CD4-positive, alpha-beta T cell treated with Interleukin-10 for 1 hour (primary cell): ENCODE measurements around the gene LPCAT1.

Experiments
- DNase-seq: peaks from one replicate; pipeline ENCODE4 v3.0.0-alpha.2; 2020

LPCAT1 gene

GRCh38 chr5:1493413-1493812, 30.3 kb downstream of the LPCAT1 start:
- no peak for DNase-seq

DNA sequence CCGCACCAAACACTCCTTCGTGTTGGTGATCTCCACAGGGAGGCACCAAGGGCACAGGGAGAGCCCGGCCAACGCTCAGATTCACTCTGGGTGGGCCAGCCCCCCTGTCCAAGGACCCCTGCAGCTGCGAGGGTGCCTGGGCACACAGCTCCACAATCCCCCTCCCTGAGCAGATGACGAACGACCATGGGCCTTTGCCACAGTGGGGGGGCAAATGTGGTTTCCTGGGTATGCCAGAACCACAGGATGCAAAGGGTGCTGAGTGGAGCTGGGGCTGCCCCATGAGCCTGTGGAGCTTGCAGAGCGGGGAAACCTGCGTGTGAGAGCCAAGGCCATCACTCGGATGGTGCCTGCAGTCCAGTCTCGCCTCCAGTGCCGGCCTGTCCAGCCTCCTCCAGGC, 31.0 kb downstream of the LPCAT1 start:
- no peak for DNase-seq

DNA sequence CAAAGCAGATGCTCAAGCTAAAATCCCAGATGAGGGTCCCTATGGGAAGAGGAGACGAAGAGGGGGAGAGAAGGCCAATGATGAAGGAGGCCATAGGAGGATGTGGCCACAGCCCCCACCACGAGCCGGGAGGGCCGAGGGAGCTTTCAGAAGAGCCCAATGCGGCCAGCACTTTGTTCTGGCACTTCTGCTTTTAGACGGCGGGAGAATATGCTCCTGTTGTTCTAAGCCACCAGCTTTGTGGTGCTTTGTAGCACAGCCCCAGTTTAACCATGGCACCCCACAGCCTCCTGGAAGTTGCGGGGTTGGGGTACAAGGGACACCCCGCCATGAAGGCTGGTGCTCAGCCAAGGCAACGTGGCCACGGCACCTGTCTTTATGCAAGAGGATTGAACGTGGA, 33.4 kb downstream of the LPCAT1 start:
- DNase-seq = no peak

DNA sequence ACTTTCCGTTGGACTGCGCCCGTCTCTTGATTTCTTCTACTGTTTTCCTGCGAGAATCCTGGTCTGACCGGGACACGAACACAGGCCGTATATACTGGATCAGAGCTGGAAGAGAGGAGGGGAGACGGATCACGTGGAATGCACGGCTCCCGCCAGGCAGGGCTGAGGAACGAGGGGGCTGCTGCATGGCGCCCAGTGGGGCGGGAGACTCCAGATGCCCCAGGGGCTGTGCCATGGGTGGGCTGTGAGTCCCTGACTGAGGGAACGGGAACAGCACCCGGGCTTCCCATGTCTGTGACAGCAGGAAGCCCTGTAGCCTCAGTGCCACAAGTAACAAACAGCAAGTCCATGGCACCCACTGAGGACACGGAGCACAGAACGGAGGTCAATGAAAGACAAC, 34.0 kb downstream of the LPCAT1 start:
- no peak for DNase-seq

GRCh38 chr5:1488882-1489680, 34.7 kb downstream of the LPCAT1 start:
- DNase-seq = no peak

DNA sequence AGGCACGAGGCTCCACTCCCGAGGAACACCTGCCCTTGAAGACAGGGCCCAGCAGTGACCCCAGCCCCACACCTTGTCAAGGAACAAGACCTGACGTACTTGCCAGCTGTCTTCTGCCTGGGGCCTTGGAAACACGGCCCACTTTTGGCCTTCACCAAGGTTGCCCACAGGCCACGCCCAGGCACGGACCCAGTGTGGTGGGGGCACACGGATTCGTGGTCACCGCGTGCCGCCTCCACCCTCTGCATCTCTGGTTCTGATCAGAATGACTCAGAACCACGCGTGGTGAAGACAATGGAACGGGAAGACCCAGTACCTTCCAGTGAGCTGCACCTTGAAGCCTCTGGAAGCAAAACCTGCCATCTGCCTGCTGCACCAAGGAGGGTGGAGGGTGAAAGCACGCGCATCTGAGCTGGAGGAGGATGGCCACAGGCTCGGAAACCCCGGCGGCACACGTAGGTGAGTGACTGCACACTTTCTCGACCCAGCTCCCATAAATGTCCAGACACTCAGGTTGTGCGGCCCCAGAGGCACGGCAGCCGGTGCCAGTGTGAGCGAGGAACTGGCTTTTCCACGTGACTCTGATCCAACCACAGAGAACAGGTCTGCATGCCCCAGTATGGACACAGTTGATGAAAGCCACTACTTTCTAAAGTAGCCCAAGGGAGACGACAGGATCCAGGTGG, 36.5 kb downstream of the LPCAT1 start:
- DNase-seq = no peak

DNA sequence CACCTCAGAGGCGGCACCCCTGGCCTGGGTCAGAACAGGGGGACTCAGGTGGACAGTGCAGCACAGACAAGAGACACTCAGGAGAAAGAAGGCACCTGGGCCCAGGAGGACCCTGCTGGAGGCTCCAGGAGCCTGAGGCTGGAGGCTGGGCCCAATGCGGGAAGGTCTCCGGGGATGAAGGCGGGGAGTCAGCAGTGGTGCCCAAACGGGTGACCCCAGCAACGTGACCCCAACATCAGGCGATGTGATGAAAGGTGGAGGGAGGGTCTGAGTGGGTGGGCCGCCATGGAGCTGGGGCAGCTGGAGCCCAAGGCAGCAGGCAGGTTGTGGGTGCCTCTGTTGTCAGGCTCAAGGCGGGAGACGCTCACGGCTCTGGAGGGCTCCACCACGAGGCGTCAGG, 37.5 kb downstream of the LPCAT1 start:
- DNase-seq = no peak

DNA sequence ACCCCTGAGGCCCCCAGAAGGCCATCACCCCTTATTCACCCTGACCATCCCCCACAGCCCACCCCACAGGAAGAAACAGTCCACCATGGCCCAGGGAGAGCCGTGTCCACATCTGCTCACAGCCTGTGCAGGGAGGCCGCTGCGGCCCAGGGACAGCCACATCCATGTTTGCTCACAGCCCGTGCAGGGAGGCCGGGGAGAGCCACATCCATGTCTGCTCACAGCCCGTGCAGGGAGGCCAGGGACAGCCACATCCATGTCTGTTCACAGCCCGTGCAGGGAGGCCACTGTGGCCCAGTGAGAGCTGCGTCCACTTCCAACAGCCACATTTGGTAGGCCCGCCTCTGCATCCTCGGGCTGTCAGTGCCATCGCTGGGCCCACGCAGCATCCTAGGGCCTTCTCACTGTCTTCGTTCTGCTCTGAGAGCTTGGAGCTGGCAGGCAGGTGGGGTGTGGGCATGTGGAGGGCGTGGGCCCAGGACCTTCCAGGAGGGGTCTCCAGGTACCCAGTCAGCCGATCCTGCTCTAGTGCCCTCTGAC, 38.1 kb downstream of the LPCAT1 start:
- no peak for DNase-seq

- no peak for DNase-seq
Measured at GRCh38 chr5:1484730-1485578, 38.8 kb downstream of the LPCAT1 start.

DNA sequence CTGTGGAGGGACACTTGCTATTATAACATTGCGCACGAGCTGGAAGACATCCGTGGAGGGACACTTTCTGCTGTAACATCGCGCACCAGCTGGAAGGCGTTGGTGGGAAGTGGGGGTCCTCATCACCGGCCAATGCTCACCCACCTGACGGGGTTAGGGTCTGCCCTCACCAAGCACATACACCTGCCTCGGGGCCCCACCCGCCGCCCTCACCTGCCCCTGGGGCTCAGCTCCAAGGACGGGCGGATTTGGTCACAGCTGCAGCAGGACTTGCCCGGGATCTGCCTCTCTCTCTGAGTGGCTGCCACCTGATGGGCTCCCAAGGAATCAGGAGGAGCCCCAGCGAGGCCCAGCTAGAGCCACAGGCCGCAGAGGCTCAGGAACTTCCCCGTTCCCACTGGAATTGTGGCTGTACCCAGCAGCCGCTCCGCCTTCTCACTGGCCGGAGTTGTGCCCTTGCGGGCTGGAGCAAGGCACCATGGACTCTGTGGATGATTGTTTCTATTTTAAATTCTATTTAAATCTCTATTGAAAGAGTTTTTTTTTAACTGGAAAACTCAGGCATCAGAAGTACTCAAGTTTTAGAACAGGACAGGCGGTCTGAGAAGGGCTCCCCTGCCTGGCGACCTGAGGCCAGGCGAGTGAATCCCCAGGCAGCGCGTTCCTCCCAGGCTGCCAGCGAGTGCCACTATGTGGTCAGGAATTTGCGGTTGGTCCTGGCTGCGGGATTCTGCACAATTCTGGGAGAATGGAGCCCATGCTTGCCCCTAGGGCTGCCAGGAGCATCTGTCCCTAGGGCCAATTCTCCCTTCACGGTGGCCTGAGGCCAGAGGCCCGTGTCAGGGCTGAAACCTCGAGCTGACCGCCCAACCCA, 39.7 kb downstream of the LPCAT1 start:
- DNase-seq = no peak

DNA sequence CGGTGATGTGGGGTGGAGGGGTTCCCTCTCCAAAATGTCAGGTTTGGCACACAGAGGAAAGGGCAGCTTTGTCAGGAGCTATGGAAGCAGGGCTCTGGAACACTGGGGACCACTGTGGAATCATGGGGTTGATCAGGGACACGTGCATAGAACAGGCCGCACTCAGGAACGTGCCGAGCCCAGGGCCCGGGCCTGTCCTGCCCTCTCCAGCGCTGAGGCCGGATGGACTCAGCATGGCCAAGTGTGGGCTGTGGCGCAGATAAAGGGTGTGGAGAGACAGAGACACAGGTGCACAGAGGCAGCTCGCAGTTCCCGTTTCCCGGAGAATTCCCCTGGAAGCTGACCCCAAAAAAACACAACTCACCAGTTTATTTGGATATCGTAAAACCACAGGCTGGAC, 40.7 kb downstream of the LPCAT1 start:
- no peak for DNase-seq

GRCh38 chr5:1481959-1482331, 41.8 kb downstream of the LPCAT1 start:
- no peak for DNase-seq

DNA sequence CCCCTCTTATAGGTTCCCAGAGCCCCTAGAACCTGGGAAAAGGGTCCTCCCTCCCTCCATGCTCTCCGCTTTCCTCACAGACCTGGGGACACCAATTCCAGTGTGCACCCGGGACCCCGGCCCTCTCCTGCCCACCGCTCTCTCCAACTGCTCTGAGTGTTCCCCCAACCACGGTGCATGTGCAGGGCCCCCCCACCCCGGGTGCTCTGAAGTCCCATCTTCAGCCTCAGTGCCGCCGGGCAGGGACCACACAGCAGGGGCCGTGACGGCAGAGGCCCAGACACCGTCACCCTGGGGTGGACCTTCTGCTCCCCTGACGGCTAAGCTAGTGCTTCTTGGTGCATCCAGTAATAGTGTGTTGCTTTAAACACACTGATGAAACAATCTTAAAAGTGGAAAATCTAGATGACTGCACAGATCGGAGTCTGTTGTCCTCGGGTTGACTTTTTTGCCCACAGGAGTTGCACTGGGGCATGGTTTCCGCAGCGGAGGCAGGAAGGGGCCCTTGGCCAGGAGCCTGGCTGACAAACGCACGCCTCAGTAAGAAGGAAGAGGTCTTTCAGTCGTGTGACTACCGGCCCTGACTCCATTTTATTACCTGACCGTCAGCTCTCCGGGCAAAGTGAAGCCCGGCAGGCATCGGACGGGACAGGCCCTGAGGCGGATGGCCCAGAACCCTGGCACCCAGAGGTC, 42.3 kb downstream of the LPCAT1 start:
- DNase-seq = no peak

- DNase-seq = no peak
Measured at GRCh38 chr5:1480806-1481205, 43.0 kb downstream of the LPCAT1 start.

- no peak for DNase-seq
Measured at GRCh38 chr5:1480217-1480616, 43.5 kb downstream of the LPCAT1 start.

- DNase-seq = peak; percentile 53
Measured at GRCh38 chr5:1479581-1480188, 44.1 kb downstream of the LPCAT1 start.

DNA sequence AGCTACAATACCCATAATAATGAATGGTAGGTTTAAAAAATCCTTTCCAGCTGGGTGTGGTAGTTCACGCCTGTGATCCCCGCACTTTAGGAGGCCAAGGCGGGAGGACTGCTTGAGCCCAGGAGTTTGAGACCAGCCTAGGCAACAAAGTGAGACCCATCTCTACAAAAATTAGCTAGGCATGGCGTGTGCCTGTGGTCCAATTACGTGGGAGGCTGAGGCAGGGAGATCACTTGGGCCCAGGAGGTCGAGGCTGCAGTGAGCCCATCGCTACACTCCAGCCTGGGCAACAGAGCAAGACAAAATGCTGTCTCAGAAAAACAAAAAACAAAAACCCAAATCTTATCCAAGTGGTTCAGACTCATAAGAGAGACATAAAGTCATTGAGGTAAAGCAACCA, 44.7 kb downstream of the LPCAT1 start:
- DNase-seq = no peak

DNA sequence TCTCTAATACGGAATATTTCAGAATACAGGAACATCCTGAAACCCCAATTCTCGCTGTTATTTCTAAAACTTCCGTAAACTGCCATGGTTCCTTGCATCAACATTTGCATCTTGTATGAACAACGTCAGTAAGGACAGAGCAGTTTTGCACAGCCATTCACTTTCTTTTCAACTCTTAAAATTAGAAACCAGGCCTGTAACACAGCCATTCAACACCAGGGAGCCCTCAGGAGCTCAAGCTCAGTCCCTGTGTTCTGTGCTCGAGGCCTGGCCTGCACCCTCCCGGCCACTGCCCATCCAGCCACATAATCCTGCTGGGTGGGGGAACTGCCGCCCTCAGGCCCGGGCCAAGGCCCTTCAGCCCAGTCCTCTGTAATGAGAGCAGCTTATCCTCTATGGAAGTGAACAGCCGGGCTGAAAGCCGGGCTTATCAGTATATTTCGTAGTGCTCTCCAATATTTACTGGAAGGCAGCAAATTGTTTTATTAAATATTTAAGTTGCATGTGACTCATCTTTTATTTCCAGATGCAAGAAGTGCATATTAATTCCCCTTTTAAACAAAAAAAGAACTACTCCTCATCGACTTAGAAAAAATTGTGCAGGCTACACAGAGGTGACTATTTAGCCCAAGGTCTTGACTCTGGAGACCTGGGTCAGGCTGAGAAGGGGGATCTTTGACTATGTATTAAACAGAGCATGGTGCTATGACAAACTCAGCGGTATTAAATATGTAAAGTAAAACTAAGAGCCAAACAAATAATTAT, 45.3 kb downstream of the LPCAT1 start:
- DNase-seq = no peak

DNA sequence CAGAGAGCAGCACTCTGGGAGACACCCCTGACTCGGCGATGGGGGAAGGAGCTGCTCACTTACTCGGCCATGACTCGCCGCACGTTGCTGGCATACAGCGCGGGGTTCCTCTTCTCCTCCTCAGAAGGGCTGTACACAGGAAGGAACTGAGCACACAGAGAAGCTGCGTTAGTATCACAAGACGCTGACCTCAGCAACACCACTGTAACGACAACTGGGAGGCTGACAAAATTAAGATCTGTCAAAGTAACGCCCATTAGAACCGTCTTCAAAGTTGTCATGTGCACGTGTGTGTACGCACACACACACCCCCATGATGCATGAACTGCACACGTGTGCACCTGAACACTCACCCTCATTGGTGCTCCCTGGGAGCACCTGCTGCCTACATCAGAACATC, 46.4 kb downstream of the LPCAT1 start:
- no peak for DNase-seq

DNA sequence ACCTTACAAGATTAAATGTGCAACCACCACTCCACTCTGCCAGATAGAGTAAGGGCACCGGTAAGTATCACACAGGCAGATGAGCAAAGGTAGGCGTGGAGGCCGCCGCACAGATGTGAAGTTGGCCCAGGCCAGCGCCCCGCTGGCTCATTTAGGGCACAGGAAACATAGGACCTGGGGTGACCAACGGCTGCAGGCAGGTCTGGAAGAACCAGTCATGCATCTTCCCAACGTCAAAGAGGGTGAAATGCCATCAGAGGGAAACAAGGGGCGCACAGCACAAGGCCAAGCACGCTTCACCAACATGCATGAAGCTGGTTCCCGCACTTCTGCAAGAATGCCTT, 46.8 kb downstream of the LPCAT1 start:
- DNase-seq = no peak
